SK-N-SH (cell line): Measurements from ENCODE around the gene ZIM2.

Source experiments
- CTCF ChIP-seq: fragments of 200-600 bp; sonication (generic); IDR thresholded peaks from 2 replicates; pipeline ENCODE4 v1.6.1; 2017; ENCODE audit warnings: antibody characterized with exemption, mild to moderate bottlenecking, moderate library complexity
- ELF1 ChIP-seq: IDR thresholded peaks from 2 replicates; pipeline ENCODE4 v1.4.0; 2012
- MEF2A ChIP-seq: IDR thresholded peaks from 2 replicates; pipeline ENCODE4 v1.4.0; 2012; ENCODE audit warnings: low read depth, borderline replicate concordance
- POLR2AphosphoS5 ChIP-seq: IDR thresholded peaks from 2 replicates; pipeline ENCODE4 v1.6.1; 2012; ENCODE audit warnings: low read depth, low read length
- RAD21 ChIP-seq: IDR thresholded peaks from 2 replicates; pipeline ENCODE4 v1.6.1; 2012; ENCODE audit warnings: mild to moderate bottlenecking, low read length
- RFX5 ChIP-seq: IDR thresholded peaks from 2 replicates; pipeline ENCODE4 v1.6.1; 2012; ENCODE audit warnings: mild to moderate bottlenecking, improper control_type of control experiment, low read length
- RXRA ChIP-seq: IDR thresholded peaks from 2 replicates; pipeline ENCODE4 v1.4.0; 2012; ENCODE audit warnings: low read depth, mild to moderate bottlenecking, borderline replicate concordance
- SIN3A ChIP-seq: IDR thresholded peaks from 2 replicates; pipeline ENCODE4 v1.6.1; 2012; ENCODE audit warnings: low read depth, mild to moderate bottlenecking, low read length, moderate library complexity, borderline replicate concordance
- SMC3 ChIP-seq: IDR thresholded peaks from 2 replicates; pipeline ENCODE4 v1.6.1; 2012; ENCODE audit warnings: low read depth, low read length, improper control_type of control experiment

- no peak for TF ChIP-seq CTCF
- no peak for TF ChIP-seq RAD21
- no peak for TF ChIP-seq POLR2AphosphoS5
- no peak for TF ChIP-seq SIN3A
- no peak for TF ChIP-seq RFX5
- TF ChIP-seq SMC3: no peak
- no peak for TF ChIP-seq RXRA
- TF ChIP-seq ELF1: no peak
- no peak for TF ChIP-seq MEF2A
Measured at GRCh38 chr19:56751078-56751489, 89.4 kb downstream of the ZIM2 start.
